GM21381 (cell line): ENCODE measurements around the gene UGT1A9.

Experiments used
- ATAC-seq: cut with Tn5 transposase; IDR thresholded peaks from one replicate; pipeline ENCODE4 v1.9.1; 2021; ENCODE audit warnings: mild to moderate bottlenecking, moderate library complexity; ENCODE audit not compliant: unreplicated experiment

UGT1A9 gene

GRCh38 chr2:233814056-233814835 is 142.5 kb downstream of the UGT1A9 start:
- no peak for ATAC-seq

GRCh38 chr2:233815861-233816260 is 144.2 kb downstream of the UGT1A9 start:
- no peak for ATAC-seq

- ATAC-seq: no peak
These were observed 144.6 kb downstream of the UGT1A9 start for GRCh38 chr2:233816334-233816733.

- ATAC-seq: no peak
These were observed 145.1 kb downstream of the UGT1A9 start for GRCh38 chr2:233816771-233817170.

DNA sequence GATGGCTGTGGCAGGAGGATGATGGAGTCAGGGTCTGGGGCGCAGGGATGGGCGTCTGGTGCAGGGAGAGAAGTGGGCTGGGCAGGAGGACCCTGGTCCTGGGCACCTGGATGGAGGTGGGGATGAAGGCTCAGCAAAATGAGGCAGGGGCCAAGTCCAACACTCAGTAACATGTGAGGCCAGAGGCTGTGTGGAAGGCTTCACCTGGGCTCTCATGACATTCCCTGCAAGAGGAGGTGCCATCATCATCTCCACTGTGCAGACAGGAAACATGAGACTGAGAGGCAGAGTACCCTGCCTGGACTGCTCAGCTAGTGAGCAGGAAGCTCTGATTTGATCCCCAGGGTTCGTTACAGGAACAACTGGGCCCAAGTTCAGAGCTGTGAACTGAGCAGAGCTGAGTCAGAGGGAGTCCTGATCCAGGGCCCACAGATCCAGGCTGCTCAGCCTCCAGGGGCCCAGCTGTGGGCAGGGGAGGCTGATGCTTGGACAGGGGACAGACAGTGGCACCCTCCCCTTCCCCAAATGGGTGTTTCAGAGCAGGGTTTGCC is 145.7 kb downstream of the UGT1A9 start:
- no peak for ATAC-seq

DNA sequence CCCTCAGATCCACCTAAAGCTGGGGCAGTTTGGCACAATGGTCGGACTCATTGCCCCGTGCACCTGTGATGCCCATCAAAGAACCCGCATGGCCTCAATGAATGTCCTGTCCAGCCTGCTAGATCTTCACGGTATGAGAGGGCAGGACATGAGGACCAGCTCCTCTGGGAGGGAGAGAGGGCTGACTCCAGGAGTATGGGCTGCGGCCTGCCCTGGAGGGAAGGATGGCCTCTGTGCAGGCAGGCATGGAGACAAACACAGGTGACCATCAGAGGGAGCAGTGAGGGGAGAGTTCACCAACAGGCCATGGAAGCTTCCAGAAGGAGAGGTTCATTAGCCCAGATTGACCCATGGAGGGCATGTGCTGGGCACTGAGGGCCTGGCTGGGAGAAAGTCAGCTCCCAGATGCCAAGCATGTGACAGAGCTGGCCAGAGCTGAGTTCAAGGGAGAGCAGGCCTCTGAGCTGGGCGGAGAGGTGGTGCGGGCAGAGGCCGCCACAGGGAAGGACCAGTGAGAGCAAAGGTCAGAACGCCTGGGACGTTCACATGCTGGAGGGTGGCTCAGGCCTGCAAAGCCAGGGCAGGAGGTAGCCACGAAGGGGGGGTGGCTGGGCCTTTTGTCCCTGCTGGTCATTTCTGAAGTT is 146.4 kb downstream of the UGT1A9 start:
- ATAC-seq: no peak

GRCh38 chr2:233818639-233819621 is 147.2 kb downstream of the UGT1A9 start:
- ATAC-seq: no peak

DNA sequence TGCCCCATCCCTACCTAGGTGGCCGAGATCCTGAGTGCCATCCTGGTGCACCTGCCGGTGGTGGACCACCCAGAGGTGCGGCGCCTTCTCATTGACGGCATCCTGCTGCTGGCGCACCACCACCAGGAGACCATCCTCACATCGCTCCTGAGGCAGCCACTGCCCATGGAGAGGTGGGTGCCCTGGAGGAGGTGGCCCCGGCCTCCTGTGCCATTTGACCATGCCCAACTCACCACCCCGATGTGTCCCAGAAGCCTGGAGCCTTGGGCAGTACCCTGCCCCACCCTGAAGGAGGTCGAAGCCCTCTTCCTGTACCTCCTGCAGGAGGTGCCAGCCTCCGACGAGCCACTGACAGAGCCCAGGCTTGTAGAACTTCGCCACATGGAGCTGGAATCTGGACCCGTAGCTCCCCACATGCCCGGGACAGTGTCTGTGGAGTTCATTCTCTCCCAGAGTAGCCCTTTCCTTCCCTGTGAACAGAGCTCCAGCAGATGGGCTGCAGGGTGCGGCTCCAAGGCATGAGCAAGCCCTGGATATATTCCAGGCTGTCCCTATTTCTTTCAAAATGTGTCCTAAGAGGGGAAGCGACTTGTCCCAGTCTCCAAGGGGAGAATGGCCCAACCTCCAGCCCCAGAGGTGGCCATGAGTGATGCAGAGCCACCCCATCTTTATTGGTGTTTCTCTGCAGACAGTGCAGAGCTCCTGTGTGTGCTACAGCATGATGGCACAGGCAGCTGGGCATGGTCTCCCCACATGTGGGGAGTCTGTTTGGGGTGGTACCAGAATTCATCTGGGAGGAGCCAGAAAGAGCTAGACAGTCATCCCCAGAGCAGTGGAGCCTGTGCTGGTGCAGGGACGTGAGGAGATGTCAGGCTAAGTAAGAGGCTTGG is 148.4 kb downstream of the UGT1A9 start:
- ATAC-seq: no peak

GRCh38 chr2:233820774-233821105 is 149.0 kb downstream of the UGT1A9 start:
- no peak for ATAC-seq

DNA sequence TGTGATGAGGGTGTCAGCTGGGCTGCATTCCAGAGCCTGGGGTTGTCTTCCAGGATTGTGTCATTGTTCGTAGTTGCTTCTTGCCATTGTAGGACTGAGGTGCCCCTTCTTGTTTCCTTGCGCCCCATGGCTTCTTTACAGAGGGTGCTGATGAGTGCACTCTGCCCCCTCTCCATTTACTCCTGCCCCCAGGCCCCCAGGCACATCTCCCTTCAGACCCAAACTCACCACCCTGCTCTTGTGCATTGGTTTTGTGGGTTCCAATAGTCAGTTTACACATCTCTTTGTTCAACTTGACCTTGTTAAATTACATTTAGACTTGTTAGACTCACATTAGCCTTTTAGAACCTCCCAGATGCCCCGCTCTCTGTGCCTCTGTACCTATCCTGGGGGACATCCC is 149.5 kb downstream of the UGT1A9 start:
- no peak for ATAC-seq

DNA sequence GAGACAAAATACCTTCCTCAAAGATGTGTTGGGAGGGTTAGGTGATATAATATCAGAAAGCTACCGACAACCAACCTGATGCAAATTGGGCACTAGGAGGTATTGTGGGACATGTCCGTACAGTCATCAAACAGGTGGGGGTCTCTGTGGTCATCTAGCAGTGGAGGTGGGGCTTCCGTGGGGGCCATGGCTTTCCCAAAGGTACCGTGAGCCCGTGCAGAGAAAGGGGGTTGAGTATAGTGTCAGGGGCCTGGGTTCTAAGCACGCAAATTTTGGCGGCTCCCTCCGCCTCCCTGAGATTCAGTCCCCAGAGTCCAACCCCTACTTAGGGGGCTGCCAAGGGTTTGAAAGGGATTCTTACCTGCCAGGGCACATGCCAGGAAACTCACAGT is 150.0 kb downstream of the UGT1A9 start:
- no peak for ATAC-seq

DNA sequence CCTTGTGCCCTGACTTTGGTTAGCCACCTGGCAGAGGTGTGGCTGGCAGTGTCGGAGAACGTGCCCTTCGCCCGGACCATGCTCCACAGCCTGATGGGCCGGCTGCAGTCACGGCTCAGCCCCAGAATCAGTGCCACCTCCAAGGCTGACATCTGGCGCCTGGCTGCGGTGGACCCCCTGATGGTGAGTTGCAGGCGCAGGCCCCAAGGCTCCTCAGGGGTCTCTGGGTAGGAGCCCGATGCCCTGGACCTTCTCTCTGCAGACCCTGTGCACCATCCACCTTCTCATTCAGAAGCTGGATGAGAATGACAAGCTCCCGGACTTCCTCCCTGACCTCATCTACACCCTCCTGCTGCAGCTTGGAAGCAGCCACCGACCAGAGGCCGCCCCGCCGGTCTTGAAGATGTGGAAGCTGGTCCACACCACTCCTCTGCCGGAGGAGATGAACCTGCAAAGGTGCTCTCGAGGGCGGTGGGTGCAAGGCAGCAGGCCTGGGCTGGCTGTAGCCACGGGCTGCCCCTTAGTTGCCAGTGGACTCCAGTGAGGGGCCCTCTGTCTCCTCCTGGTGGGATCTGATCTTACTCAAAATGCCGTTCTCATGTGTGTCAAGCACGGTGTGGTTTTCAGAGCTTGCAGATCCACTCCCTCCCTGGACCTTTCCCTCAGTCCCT is 150.5 kb downstream of the UGT1A9 start:
- no peak for ATAC-seq
